ENCODE data around the gene LUC7L.

Gene LUC7L

GRCh38 chr16:152141-153128 is 76.8 kb downstream of the LUC7L start, which contains the start of gene HBZ:
TSS of gene HBZ (plus strand) at chr16:152644. CDS start at chr16:152910, 266 bp downstream.
- no peak for DNase-seq (ENCODE audit: low read depth, low spot score)
- H3K27ac ChIP-seq: no peak within 1 kb of the TSS
- H3K4me3 ChIP-seq: no peak within 1 kb of the TSS
- no peak within 1 kb of the TSS for H3K9ac ChIP-seq (ENCODE audit: insufficient read length)
- TF ChIP-seq EZH2 (IDR thresholded peaks at IDR 0.05): no peak
- TF ChIP-seq POLR2AphosphoS5 (IDR thresholded peaks at IDR 0.05; ENCODE audit: borderline replicate concordance, low read depth, low read length): no peak
- H3K36me3 ChIP-seq (ENCODE audit: insufficient read depth, low read length): no peaks in the 10 kb centered on the region
- H3K9me3 ChIP-seq (ENCODE audit: low read depth, low read length): no peaks in the 10 kb centered on the region

GRCh38 chr16:149024-149660 is 80.1 kb downstream of the LUC7L start:
- DNase-seq (ENCODE audit: low read depth, low spot score): no peak
- H3K27ac ChIP-seq: no peak overlapping the region
- no peak overlapping the region for H3K9ac ChIP-seq (ENCODE audit: insufficient read length)
- no peak overlapping the region for H3K4me3 ChIP-seq
- TF ChIP-seq EZH2 (IDR thresholded peaks at IDR 0.05) (no peak), POLR2AphosphoS5 (IDR thresholded peaks at IDR 0.05; ENCODE audit: borderline replicate concordance, low read depth, low read length) (no peak)
- H3K9me3 ChIP-seq (ENCODE audit: low read depth, low read length): no peaks in the 10 kb centered on the region
- no peaks in the 10 kb centered on the region for H3K36me3 ChIP-seq (ENCODE audit: insufficient read depth, low read length)

GRCh38 chr16:146646-147045 is 82.6 kb downstream of the LUC7L start:
- Histone ChIP-seq H3K4me3 (no peak overlapping the region), H3K9ac (ENCODE audit: insufficient read length) (no peak overlapping the region), H3K9me3 (ENCODE audit: low read depth, low read length) (no peaks in the 10 kb centered on the region), H3K27ac (no peak overlapping the region), H3K36me3 (ENCODE audit: insufficient read depth, low read length) (no peaks in the 10 kb centered on the region)
- no peak for DNase-seq (ENCODE audit: low read depth, low spot score)
- TF ChIP-seq EZH2 (IDR thresholded peaks at IDR 0.05) (no peak), FOXP2 (optimal IDR thresholded peaks at IDR 0.05; ENCODE audit: control extremely low read depth, extremely low read length, insufficient read depth) (no peak), POLR2AphosphoS5 (IDR thresholded peaks at IDR 0.05; ENCODE audit: borderline replicate concordance, low read depth, low read length) (no peak)

- no peaks in the 10 kb centered on the region for H3K36me3 ChIP-seq (ENCODE audit: insufficient read depth, low read length)
- H3K9ac ChIP-seq (ENCODE audit: insufficient read length): no peak overlapping the region
- H3K4me3 ChIP-seq: no peak overlapping the region
- DNase-seq (ENCODE audit: low read depth, low spot score): no peak
- no peaks in the 10 kb centered on the region for H3K9me3 ChIP-seq (ENCODE audit: low read depth, low read length)
- H3K27ac ChIP-seq: no peak overlapping the region
- TF ChIP-seq EZH2 (IDR thresholded peaks at IDR 0.05) (no peak), FOXP2 (optimal IDR thresholded peaks at IDR 0.05; ENCODE audit: control extremely low read depth, extremely low read length, insufficient read depth) (no peak), POLR2AphosphoS5 (IDR thresholded peaks at IDR 0.05; ENCODE audit: borderline replicate concordance, low read depth, low read length) (no peak)
Observed at GRCh38 chr16:144797-145252, 84.4 kb downstream of the LUC7L start.

GRCh38 chr16:143456-143855 is 85.8 kb downstream of the LUC7L start:
- Histone ChIP-seq H3K4me3 (no peak overlapping the region), H3K27ac (no peak overlapping the region), H3K36me3 (ENCODE audit: insufficient read depth, low read length) (no peaks in the 10 kb centered on the region), H3K9ac (ENCODE audit: insufficient read length) (no peak overlapping the region), H3K9me3 (ENCODE audit: low read depth, low read length) (no peaks in the 10 kb centered on the region)
- no peak for DNase-seq (ENCODE audit: low read depth, low spot score)
- no peak for TF ChIP-seq FOXP2 (optimal IDR thresholded peaks at IDR 0.05; ENCODE audit: control extremely low read depth, extremely low read length, insufficient read depth)
- TF ChIP-seq EZH2 (IDR thresholded peaks at IDR 0.05): no peak
- TF ChIP-seq POLR2AphosphoS5 (IDR thresholded peaks at IDR 0.05; ENCODE audit: borderline replicate concordance, low read depth, low read length): no peak

- Histone ChIP-seq H3K36me3 (ENCODE audit: insufficient read depth, low read length) (no peaks in the 10 kb centered on the region), H3K4me3 (no peak overlapping the region), H3K27ac (no peak overlapping the region), H3K9ac (ENCODE audit: insufficient read length) (no peak overlapping the region), H3K9me3 (ENCODE audit: low read depth, low read length) (no peaks in the 10 kb centered on the region)
- DNase-seq (ENCODE audit: low read depth, low spot score): no peak
- TF ChIP-seq POLR2AphosphoS5 (IDR thresholded peaks at IDR 0.05; ENCODE audit: borderline replicate concordance, low read depth, low read length) (no peak), EZH2 (IDR thresholded peaks at IDR 0.05) (no peak), FOXP2 (optimal IDR thresholded peaks at IDR 0.05; ENCODE audit: control extremely low read depth, extremely low read length, insufficient read depth) (no peak)
Observed at GRCh38 chr16:143047-143446, 86.2 kb downstream of the LUC7L start.

- Histone ChIP-seq H3K36me3 (ENCODE audit: insufficient read depth, low read length) (no peaks in the 10 kb centered on the region), H3K9me3 (ENCODE audit: low read depth, low read length) (no peaks in the 10 kb centered on the region), H3K4me3 (no peak overlapping the region), H3K9ac (ENCODE audit: insufficient read length) (no peak overlapping the region), H3K27ac (no peak overlapping the region)
- no peak for DNase-seq (ENCODE audit: low read depth, low spot score)
- TF ChIP-seq EZH2 (IDR thresholded peaks at IDR 0.05) (no peak), POLR2AphosphoS5 (IDR thresholded peaks at IDR 0.05; ENCODE audit: borderline replicate concordance, low read depth, low read length) (no peak), FOXP2 (optimal IDR thresholded peaks at IDR 0.05; ENCODE audit: control extremely low read depth, extremely low read length, insufficient read depth) (no peak)
Observed at GRCh38 chr16:142405-142967, 86.8 kb downstream of the LUC7L start.

GRCh38 chr16:140175-140857 is 88.9 kb downstream of the LUC7L start:
- no peak for DNase-seq (ENCODE audit: low read depth, low spot score)
- Histone ChIP-seq H3K9me3 (ENCODE audit: low read depth, low read length) (no peaks in the 10 kb centered on the region), H3K36me3 (ENCODE audit: insufficient read depth, low read length) (no peaks in the 10 kb centered on the region), H3K4me3 (no peak overlapping the region), H3K27ac (no peak overlapping the region), H3K9ac (ENCODE audit: insufficient read length) (no peak overlapping the region)
- TF ChIP-seq FOXP2 (optimal IDR thresholded peaks at IDR 0.05; ENCODE audit: control extremely low read depth, extremely low read length, insufficient read depth) (no peak), POLR2AphosphoS5 (IDR thresholded peaks at IDR 0.05; ENCODE audit: borderline replicate concordance, low read depth, low read length) (no peak), EZH2 (IDR thresholded peaks at IDR 0.05) (no peak)

Data from SK-N-MC (cell line).